GF-D8 (cell line): ENCODE results near the gene AIP.
A peak's percentile ranks its signal among the peaks of the same experiment; 100 is the strongest.
"Not testable (repeated sequence)": the region's sequence is repeated elsewhere in the genome, so short reads cannot be mapped to it uniquely, and the experiment has no call there.

Source experiments
- DNase-seq: peaks from one replicate; lab custom pipeline; 2025; lab: John Stamatoyannopoulos, UW

AIP gene

GRCh38 chr11:67507242-67507863 lies 24.5 kb downstream of the AIP start:
- no peak for DNase-seq

- peak; percentile 94 for DNase-seq
These were observed 25.1 kb downstream of the AIP start, which contains the start of gene CDK2AP2 for GRCh38 chr11:67507864-67508485. Gene CDK2AP2, minus strand, starts transcription at chr11:67508162. Its CDS starts 80 bp downstream, at chr11:67508082.

DNA sequence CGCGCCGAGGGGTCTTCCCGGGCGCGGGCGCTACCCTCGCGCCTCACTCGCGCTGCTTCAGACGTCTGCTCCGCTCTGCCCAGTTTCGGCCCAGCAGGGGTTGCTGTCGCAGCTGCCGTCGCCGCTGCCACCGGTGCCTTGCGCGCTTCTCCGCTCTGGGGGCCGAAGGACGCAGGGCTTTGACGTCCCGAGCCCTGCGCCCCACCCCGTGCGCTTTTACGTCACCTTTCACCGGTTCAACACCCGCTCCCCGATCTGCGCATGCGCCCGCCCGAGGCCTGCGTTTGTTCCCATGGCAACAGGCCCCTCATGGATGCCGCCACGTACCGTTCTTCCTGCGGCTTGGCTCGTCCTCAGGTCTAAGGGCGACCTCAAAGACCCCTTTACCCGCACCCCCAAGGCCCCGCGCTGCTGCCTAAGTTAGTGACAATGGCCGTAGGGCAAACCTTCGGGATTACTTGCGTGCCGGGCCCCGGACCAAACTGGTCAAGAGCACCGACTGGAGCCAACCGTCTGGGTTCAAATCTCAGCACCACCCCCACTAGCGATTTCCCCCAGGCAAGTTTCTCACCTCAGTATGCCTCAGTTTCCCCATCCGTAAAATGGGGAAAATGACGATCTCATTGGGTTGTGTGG lies 25.8 kb downstream of the AIP start:
- peak; percentile 74 for DNase-seq

GRCh38 chr11:67510023-67510345 lies 27.2 kb downstream of the AIP start:
- no peak for DNase-seq

DNA sequence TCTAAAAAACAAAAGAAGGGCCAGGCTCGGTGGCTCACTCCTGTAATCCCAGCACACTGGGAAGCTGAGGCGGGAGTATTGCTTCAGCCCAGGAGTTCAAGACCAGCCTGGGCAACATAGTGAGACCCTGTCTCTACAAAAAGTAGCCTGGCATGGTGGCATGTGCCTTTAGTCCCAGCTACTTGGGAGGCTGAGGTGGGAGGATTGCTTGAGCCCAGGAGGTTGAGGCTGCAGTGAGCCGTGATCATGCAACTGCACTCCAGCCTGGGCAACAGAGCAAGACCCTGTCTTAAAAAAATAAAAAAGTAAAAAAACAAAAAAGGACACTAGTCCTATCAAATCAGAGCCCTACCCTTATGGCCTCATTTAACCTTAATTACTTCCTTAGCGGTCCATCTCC lies 28.7 kb downstream of the AIP start:
- not testable (repeated sequence) for DNase-seq

- no peak for DNase-seq
These were observed 31.3 kb downstream of the AIP start for GRCh38 chr11:67514116-67514515.

DNA sequence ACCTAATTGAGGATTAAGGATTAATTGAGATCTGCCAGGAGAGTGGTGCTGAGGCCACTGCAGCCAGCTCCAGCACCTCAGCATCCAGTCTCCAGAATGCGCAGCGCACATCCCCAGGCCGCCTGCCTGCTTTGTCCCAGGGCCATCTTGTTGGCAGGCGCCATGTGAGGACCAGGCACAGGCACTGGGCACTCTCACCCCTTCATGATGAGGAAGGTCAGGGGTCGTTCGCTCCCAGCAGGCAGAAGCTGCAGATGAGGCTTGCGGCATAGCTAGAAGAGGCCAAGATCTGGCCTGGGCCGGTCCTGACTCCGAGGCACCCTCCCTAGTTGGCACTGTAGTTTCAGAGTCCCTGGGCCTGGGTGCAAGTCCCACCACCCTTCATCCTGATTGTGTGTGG lies 34.0 kb downstream of the AIP start:
- DNase-seq: no peak

- DNase-seq: no peak
These were observed 35.1 kb downstream of the AIP start for GRCh38 chr11:67517784-67518552.

DNA sequence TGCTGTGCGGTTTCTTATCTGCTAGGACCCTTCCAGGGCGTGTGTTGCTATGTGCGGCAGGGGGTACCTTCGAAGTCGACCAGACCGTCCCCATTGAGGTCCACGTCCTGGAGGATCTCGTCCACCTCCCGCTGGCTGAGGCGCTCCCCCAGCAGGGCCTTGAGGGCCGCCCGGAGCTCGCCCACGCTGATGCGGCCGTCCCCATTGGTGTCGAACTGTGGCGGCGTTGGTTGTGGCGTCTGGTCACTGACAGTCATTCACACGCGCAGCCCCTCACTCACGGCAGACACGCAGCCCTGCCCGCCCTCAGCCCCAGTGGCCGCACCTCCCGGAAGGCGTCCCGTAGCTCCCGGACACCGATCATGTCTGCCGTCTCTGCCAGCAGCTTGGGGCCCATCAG lies 36.9 kb downstream of the AIP start:
- DNase-seq: no peak

GRCh38 chr11:67520856-67521824 lies 38.3 kb downstream of the AIP start:
- DNase-seq: no peak

GRCh38 chr11:67521924-67522323 lies 39.1 kb downstream of the AIP start:
- DNase-seq: no peak

GRCh38 chr11:67522338-67522737 lies 39.5 kb downstream of the AIP start:
- DNase-seq: no peak

DNA sequence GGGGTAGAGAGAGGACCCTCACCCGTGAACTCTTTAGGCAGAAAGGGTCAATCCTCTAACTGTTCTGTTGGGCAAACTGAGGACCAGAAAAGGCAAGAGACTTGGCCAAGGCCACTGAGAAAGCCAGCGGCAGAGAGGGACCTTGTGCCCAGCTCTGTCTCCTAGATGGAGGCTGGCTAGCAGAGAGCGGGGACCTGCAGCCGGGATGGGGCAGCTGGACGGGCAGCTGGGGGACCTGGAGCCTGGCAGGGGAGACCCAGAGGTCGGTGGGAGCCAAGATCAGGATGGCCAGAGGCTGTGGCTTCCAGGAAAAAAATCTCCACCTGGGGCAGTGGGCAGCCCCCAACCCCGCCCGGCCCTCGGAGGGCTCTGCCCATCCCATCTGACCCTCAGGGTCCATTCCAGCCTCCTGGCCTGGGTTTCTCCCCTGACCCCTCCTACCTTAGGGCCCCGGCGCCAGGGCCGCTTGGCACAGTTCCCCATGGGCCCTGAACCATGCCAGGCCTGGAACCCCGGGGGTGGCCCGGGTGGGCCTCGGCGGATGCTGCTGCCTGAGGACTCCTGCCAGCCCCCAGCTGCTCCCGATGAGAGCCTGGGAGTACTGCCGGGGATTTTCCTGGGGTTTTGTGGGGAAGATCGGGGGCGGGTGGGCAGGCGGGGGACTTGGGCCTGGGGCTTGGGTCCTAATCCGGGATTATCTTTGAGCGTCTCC lies 40.2 kb downstream of the AIP start, which contains the start of gene CABP2:
Gene CABP2 (minus strand): TSS at position 603 of the 712 bp plus-strand sequence. CDS start 120 bp downstream, at position 483.
- no peak for DNase-seq

DNA sequence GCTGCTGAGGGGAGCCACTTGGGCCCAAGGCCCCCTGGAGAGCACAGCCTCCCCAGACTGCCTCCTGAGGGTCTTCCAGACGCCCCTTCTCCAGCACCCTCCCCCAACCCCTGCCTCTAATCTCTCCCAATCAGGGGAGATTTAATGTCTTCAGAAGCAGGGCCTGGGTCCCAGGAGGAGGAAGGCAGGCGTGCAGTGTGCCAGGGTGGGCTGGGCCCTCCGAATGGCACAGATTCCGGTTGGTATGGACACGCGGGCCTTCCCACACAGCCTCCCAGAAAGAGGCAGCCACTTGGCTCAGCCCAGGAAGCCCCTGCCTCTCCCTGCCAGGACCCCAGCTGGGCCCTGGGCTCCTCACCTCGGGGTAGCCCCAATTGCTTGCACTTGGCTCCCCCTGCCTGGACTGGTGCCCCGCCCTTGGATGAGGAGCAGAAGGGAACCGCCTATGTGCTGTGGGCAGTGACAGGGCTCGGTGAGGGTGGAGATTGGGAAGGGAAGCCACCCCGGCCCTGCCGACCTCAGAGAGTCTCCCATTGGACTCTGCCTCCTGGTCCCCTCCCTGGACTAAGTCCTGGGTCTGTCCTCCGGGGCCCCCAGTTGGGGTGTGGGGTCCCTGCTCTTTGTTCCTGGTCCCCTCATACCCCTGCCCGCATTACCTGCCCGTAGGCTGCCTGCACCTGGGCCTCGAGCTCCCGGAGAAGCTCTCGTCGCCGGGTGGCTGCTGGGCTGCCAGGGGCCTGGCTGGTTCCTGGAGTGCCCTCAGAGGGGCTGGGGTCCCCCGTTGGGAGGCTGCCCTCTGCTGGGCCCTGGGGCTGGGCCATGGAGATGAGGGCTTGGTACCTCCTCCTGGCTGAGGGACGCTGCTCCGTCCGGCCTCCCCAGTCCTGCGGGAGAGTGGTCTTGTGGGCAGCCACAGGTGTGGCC lies 41.0 kb downstream of the AIP start:
- no peak for DNase-seq

- DNase-seq: no peak
These were observed 41.6 kb downstream of the AIP start for GRCh38 chr11:67524480-67524808.

- no peak for DNase-seq
These were observed 42.6 kb downstream of the AIP start for GRCh38 chr11:67525275-67525976.

DNA sequence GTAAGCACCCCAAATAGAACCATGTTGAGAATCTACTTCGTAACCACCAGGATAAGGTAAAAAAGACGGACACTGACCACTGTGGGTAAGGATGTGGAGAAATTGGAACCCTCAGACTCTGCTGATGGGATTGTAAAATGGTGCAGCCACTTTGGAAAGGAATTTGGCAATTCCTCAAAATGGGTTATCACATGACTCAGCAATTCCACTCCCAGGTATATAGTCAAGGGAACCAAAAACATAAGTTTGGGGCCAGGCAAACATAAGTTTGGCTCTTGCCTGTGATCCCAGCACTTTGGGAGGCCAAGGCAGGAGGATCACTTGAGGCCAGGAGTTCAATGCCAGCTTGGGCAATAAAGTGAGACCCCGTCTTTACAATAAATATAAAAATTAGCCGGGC lies 45.5 kb downstream of the AIP start:
- no peak for DNase-seq

- DNase-seq: no peak
These were observed 47.4 kb downstream of the AIP start for GRCh38 chr11:67530282-67530592.

DNA sequence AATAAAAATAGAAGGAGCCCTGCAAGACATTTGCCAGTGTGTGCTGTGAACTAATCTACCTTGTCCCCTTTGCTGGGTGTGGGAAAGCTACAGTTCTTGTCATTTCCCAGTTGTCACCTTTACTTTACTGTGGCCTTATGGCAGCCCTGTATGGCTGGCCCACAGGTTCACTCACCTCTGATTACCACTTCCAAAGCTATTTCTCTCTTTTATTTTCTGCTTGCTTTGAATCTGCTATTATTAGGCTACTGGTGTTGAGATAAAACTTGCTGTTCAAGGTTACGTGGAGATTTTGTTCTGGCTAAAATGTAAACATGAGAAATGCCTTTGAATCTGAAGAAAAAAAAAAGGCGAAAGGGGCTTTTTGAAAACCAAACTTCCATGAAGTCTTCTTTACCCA lies 50.1 kb downstream of the AIP start:
- DNase-seq: no peak
